ENCODE results near the gene CCDC14. TPM values are rescaled to one million over a fixed set of nuclear protein-coding genes. Genes with fewer than 3 reads are reported as not detected.

Gene CCDC14
- polyA plus RNA-seq, 1 donor (not counting 4 experiments of a cell fraction or from before 2014, with no cell fraction given): 50.5 TPM

- Histone ChIP-seq H3K79me2 (ENCODE audit: control insufficient read depth, insufficient read depth, low read length) (no peaks in the 10 kb centered on the region), H3K4me3 (ENCODE audit: control insufficient read depth in 2 of 3, extremely low read depth in 1 of 3, insufficient read depth in 2 of 3, low read depth in 1 of 3, low read length in 3 of 3) (no peak overlapping the region), H3K27me3 (ENCODE audit: control insufficient read depth, extremely low read depth, insufficient read depth, low read length) (no peaks in the 10 kb centered on the region), H3K9ac (ENCODE audit: control insufficient read depth, extremely low read depth, insufficient read depth, low read length) (no peak overlapping the region), H3K9me3 (ENCODE audit: control insufficient read depth, low read depth, low read length) (no peaks in the 10 kb centered on the region), H3K4me1 (ENCODE audit: control insufficient read depth, extremely low read depth, insufficient read depth, low read length) (no peaks in the 10 kb centered on the region), H3K9me1 (ENCODE audit: control insufficient read depth, extremely low read depth, insufficient read depth, low read length) (no peaks in the 10 kb centered on the region), H3K27ac (ENCODE audit: control insufficient read depth, insufficient read depth, low read length) (no peak overlapping the region), H3K4me2 (ENCODE audit: control insufficient read depth, extremely low read depth, insufficient read depth, low read depth, low read length) (no peak overlapping the region), H4K20me1 (ENCODE audit: control insufficient read depth, extremely low read depth, insufficient read depth, low read length) (no peaks in the 10 kb centered on the region), H3K36me3 (ENCODE audit: control insufficient read depth in 2 of 2, extremely low read depth in 1 of 2, insufficient read depth in 2 of 2, low read length in 2 of 2) (no peaks in the 10 kb centered on the region), H2AFZ (ENCODE audit: control insufficient read depth, low read length) (no peak overlapping the region)
- TF ChIP-seq EZH2 (IDR thresholded peaks at IDR 0.05; ENCODE audit: low read length): no peak
- TF ChIP-seq CTCF (optimal IDR thresholded peaks at IDR 0.05 in 1 of 3, IDR thresholded peaks at IDR 0.05 in 1 of 3, conservative IDR thresholded peaks at IDR 0.05 in 1 of 3; ENCODE audit: extremely low read depth in 1 of 3, insufficient read depth in 2 of 3, low read length in 3 of 3): no peak
- DNase-seq (ENCODE audit: low read depth, low spot score): no peak
- no peak for FAIRE-seq
- dilution Hi-C loops (cut with MboI; ENCODE audit: extremely low pct_ligation_motif_present, low sequenced_read_pairs): no loop called here
Observed at GRCh38 chr3:123936400-123936799, 24.6 kb downstream of the CCDC14 start.

- Histone ChIP-seq H3K9ac (ENCODE audit: control insufficient read depth, extremely low read depth, insufficient read depth, low read length) (no peak overlapping the region), H3K27me3 (ENCODE audit: control insufficient read depth, extremely low read depth, insufficient read depth, low read length) (no peaks in the 10 kb centered on the region), H3K4me3 (ENCODE audit: control insufficient read depth in 2 of 3, extremely low read depth in 1 of 3, insufficient read depth in 2 of 3, low read depth in 1 of 3, low read length in 3 of 3) (no peak overlapping the region), H3K79me2 (ENCODE audit: control insufficient read depth, insufficient read depth, low read length) (no peaks in the 10 kb centered on the region), H3K9me1 (ENCODE audit: control insufficient read depth, extremely low read depth, insufficient read depth, low read length) (no peaks in the 10 kb centered on the region), H4K20me1 (ENCODE audit: control insufficient read depth, extremely low read depth, insufficient read depth, low read length) (no peaks in the 10 kb centered on the region), H3K4me1 (ENCODE audit: control insufficient read depth, extremely low read depth, insufficient read depth, low read length) (no peaks in the 10 kb centered on the region), H3K36me3 (ENCODE audit: control insufficient read depth in 2 of 2, extremely low read depth in 1 of 2, insufficient read depth in 2 of 2, low read length in 2 of 2) (no peaks in the 10 kb centered on the region), H3K4me2 (ENCODE audit: control insufficient read depth, extremely low read depth, insufficient read depth, low read depth, low read length) (no peak overlapping the region), H3K9me3 (ENCODE audit: control insufficient read depth, low read depth, low read length) (no peaks in the 10 kb centered on the region), H3K27ac (ENCODE audit: control insufficient read depth, insufficient read depth, low read length) (no peak overlapping the region), H2AFZ (ENCODE audit: control insufficient read depth, low read length) (no peak overlapping the region)
- DNase-seq (ENCODE audit: low read depth, low spot score) (no peak), FAIRE-seq (no peak)
- dilution Hi-C loops (cut with MboI; ENCODE audit: extremely low pct_ligation_motif_present, low sequenced_read_pairs): no loop called here
- TF ChIP-seq CTCF (optimal IDR thresholded peaks at IDR 0.05 in 1 of 3, IDR thresholded peaks at IDR 0.05 in 1 of 3, conservative IDR thresholded peaks at IDR 0.05 in 1 of 3; ENCODE audit: extremely low read depth in 1 of 3, insufficient read depth in 2 of 3, low read length in 3 of 3) (no peak), EZH2 (IDR thresholded peaks at IDR 0.05; ENCODE audit: low read length) (no peak)
Observed at GRCh38 chr3:123935830-123936229, 25.2 kb downstream of the CCDC14 start.
